RCC 7860 (cell line): Measurements from ENCODE around the gene ZNF33A.
"Not testable (repeated sequence)": the region's sequence is repeated elsewhere in the genome, so short reads cannot be mapped to it uniquely, and the experiment has no call there.

ENCODE experiments used
- DNase-seq: peaks from one replicate; pipeline ENCODE4 v3.0.0-alpha.2; 2015; ENCODE audit warnings: low spot score
- FAIRE-seq: peaks from 2 replicates; lab custom pipeline; 2012; peaks lifted over from hg19 to GRCh38; lab: Jason Lieb, UNC

The ZNF33A gene

DNA sequence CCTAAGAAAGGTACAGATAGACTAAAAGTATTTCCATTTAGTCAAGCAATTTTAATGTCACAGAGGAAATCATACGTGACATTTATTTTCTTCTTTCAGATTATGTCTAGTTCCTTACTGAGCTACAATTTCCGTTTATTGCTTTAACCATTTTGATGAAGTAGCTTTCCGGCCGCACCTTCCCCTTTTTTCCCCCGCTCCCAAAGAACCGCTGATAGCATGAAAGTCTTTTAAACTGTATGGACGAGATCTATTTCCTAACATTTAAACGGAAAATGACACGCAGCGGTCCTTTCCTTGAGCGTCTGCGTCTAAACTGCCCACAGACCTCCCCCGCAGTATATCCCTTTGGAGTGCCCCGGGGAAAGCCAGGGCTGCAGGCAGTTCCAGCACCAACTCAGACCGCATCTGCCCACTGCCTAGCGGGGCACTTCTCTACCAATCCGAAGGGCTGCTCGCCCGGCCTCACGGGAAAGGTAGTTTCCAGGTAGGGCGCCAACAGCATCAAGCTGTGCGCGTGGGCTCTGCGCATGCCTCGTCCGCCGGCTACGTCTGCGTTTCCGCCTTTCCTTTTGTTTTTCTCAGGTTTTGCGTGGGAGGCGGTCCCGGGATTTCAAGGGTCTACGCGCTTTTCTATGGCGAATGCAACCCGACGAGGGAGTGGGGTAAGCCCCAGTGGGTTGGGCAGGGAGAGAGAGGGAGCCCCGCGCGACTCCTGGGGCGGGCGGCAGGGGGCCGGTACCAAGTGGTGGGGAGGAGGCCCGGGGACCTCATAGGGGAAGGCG lies at the start of gene ZNF33A:
TSS of gene ZNF33A (plus strand) at position 557 of the 785 bp plus-strand sequence. CDS start 1,667 bp downstream, outside the sequence.
- FAIRE-seq (peak; percentile 80), DNase-seq (peak; percentile 93)

DNA sequence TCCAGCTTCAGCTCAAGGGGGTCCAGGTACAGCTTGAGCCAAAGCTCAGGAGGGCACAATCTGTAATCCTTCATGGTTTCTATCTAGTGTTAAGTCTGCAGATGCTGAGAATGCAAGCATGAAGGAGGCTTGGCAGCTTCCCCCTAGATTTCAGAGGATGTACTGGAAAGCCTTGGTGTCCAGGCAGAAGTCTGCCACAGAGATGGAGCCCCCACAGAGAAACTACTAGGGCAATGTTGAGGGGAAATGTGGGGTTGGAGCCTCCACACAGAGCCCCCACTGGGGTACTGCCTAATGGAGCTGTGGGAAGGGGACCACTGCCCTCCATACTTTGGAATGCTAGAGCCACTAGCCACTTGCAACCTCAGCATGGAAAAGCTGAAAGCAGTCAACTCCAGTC lies 45.5 kb upstream of the ZNF33A start:
- no peak for FAIRE-seq
- no peak for DNase-seq

DNA sequence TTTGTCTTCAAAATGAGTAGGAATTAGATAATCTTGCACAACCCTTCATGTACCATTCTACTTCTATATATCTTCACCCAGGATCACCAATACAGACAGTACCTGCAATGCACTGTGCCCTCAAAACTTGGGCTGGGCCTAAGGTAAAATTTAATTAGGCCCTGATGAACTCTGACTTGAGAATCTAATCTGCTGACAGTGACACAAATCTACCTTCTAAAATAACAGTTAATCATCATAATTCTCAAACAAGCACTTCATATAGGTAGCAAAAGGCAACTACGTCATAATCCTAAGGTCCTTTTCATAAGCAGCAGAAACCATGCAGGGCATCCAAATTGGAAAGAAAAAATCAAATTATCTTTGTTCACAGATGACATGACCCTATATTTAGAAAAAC lies 38.1 kb upstream of the ZNF33A start:
- DNase-seq: no peak
- FAIRE-seq: no peak

DNA sequence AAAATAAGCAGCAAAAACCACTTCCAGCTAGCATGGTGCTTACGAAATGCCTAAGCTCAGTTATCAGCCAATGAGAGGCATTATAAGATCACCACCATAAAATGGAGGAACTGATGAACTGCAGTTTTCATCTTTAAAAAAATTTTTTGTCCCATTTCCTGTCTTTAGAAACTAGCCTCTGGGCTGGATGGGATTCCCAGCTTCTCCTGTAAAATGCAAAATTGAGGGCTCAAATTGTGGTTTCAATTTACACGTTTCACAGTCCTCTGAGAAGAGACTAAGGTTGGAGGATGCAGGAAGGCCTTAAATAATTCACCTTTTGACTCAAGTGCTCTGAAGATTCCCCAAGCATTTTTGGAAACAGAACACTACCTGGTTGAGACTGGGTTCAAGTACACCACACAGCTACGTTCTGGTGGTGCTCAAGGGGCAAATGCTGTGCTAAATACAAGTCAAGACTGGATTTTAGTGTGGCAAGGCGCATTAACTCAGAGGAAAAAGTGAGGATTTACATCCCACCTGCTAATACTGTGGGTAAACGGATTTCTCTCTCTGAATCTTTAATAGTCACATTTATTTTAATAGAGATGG lies 35.0 kb upstream of the ZNF33A start:
- FAIRE-seq (no peak), DNase-seq (peak; percentile 5)

DNA sequence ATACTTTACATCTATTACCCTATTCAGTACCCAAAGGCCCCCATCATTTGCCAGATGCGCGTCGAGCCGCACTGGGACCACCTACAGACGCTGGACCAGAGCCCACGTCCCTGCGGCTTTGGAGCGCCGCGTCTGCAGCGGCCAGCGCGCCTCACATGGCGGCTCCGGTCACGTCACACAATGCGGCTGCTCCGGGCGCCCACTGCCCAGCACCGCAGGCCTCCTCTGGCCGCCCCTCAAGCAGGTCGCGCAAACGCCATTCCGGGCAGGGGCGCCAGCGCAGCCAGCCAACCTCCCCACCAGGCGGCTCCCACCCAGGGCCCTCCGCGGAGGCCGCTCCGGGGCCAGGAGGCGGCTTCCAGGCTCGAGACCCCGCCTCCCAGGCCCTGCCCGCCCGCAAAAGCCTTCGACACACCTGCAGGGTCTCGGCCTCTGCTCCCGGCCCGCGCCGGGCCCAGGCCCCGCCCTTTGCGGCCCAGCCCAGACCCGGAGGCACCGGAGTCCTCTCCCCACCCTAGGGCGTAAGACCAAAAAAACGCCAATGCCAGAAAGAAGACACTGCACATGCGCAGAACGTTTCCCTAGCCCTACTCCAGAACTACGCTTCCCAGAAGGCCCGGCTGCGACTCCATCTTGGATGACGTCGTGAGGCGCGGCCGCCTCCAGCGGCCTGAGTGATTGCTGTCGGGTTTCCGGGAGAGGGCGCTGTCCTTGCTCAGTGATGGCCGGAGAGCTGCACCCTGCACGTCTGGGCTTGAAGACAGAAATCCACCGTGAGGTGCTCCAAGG lies 34.2 kb upstream of the ZNF33A start, which contains the start of gene ZNF25:
TSS of gene ZNF25 (minus strand) at position 557 of the 789 bp plus-strand sequence. CDS start 4,925 bp downstream, outside the sequence.
- DNase-seq (peak; percentile 98), FAIRE-seq (peak; percentile 92)

DNA sequence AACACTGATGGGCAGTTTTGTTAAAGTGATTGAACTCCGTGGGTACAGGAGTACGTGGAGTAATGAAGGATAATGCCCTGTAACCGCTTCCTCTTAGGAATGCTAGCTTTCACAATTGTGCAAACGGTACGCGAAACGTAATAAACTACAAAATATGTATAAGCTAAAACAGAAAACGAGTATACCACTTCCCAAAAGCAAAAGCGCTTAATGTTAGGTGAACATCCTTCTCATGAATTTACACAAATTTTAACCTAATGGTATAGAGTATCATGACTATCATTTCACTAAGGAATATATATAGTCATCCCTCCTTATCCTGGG lies 33.6 kb upstream of the ZNF33A start:
- FAIRE-seq (no peak), DNase-seq (no peak)

DNA sequence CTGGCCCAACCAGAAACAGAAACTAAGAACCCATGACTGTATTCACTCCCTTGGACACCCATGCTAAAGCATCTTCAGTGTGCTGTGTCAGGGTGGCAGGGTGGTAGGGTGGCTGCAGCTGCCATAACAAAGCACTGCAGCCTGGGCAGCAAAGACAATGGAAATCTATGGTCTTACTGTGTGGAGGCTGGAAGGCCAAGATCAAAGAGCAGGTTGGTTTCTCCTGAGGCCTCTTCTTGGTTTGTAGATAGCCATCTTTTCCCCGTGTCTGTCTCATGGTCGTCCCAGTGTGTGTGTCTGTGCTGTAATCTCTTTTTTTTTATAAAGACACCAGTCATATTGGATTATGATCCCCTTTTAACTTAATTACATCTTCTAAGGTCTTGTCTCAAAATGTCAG lies 18.8 kb upstream of the ZNF33A start:
- no peak for DNase-seq
- FAIRE-seq: no peak

DNA sequence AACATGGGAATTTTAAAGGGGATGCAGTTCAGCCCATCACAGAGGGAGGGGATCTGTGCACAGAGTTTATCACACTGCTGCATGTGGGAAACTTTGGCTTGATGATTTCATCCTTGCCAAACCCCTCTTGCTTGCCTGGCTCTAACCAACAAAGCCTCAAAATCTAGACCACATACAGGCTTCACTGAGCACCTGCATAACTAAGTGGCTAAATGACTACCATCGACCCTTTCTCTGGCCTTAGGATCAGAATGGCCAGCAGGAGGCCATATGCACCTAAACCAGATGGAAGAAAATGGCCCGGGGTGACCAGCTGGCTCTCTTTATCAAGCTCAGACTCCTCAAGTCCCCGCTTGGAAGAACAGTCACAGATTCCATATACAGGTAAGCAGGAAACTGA lies 18.4 kb upstream of the ZNF33A start:
- DNase-seq (no peak), FAIRE-seq (no peak)

DNA sequence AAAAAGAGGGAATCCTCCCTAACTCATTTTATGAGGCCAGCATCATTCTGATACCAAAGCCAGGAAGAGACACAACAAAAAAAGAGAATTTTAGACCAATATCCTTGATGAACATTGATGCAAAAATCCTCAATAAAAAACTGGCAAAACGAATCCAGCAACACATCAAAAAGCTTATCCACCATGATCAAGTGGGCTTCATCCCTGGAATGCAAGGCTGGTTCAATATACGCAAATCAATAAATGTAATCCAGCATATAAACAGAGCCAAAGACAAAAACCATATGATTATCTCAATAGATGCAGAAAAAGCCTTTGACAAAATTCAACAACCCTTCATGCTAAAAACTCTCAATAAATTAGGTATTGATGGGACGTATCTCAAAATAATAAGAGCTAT lies 11.6 kb upstream of the ZNF33A start:
- not testable (repeated sequence) for FAIRE-seq, DNase-seq

DNA sequence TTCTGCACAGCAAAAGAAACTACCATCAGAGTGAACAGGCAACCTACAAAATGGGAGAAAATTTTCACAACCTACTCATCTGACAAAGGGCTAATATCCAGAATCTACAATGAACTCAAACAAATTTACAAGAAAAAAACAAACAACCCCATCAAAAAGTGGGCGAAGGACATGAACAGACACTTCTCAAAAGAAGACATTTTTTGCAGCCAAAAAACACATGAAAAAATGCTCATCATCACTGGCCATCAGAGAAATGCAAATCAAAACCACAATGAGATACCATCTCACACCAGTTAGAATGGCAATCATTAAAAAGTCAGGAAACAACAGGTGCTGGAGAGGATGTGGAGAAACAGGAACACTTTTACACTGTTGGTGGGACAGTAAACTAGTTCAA lies 10.0 kb upstream of the ZNF33A start:
- not testable (repeated sequence) for DNase-seq, FAIRE-seq

DNA sequence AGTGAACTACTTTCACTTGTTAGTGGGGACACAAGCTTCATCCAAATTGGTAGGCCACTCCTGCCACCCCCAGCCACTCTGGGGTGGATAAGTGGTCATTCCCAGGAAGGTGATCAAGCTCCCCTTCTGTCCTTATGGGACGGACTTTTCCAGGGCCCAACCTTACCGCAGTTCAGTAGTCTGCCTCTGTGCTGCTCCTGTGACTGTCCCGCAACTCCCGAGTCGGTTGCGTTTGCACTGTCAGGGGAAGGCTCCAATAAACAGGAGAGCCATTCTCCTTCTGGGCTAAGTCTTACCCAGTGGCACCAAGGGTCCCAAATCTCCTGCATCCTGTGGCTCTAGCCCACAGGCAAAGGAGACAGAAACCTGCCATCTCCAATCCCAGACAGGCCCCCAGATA lies 7.4 kb upstream of the ZNF33A start:
- DNase-seq (no peak), FAIRE-seq (no peak)

DNA sequence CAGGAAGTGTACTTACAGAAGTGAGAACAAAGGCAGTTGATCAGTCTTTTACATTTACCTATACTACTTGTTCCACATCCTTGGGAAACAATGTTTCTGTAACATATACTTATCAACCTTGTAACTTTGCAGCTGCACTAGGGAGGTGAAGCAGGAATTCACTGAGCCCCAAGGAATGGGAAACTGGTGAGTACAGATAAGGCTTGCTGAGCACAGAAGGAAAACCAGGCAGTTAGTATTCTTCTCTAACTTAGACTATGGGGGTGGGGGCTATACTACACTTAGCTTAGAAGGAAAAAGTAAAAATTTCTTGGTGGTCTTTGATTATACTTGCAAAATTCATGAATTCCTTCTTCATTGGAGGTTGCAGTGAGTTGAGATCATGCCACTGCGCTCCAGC lies 6.9 kb upstream of the ZNF33A start:
- no peak for FAIRE-seq
- DNase-seq: no peak

DNA sequence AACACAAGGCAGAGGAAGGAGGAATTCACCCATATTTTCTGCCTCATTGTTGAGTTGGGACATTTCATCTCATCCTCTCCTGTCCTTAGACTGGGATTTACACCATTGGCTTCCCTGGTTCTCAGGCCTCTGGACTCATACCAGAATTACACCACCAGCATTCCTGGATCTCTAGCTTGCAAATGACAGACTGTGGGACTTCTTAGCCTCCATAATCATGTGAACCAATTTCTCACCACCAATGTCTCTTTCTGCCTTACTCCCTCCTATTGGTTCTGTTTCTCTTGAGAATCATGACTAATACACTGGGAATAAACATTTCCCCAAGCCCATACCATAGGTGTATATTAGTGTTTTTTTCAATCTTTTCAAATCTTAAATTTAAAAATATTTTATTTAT lies 2.9 kb upstream of the ZNF33A start:
- no peak for FAIRE-seq

DNA sequence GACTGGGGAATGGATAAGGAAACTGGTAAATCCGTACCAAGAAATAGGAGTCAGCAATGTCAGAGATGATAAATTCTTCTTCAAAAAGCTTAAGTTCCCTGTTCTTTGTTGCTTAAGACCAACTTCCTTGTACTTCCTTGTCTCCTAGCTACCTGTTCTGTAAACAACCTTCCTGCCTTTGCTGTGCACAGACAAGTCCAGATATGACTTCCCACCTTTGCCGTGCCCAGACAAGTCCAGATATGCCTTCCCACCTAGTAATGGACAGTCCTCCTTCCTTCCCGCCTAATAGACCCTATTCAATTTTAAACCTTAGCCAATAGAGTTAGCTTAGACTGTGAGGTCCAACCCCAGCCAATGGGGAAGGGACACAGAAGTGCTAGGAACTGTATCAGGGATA lies 2.5 kb upstream of the ZNF33A start:
- DNase-seq (no peak), FAIRE-seq (no peak)

More for the DNA sequence above, 2.9 kb upstream of the ZNF33A start:
- no peak for DNase-seq

DNA sequence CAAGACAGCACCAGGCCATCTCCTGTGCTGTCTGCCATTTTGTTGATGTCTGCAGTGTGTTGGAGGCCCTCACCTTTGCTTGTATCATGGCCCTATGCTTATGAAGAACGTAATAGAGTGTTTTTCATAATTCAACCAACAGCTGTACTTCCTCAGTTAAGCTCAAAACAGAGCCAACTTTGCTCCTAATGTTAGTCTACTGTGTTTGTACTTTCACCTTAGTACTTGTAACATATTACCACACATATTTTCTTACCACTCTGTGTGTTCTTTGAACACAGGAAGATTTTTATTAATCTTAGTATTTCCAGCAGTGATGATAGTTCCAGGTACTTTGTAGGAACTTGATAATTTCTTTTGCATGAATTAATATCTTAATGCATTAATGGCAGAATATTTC lies 5.9 kb downstream of the ZNF33A start:
- FAIRE-seq: no peak
- DNase-seq: no peak

DNA sequence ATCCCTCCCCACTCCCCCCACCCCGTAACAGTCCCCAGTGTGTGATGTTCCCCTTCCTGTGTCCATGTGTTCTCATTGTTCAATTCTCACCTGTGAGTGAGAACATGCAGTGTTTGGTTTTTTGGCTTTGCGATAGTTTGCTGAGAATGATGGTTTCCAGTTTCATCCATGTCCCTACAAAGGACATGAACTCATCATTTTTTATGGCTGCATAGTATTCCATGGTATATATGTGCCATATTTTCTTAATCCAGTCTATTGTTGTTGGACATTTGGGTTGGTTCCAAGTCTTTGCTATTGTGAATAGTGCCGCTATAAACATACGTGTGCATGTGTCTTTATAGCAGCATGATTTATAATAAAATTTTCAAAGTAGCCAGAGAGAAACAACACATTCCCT lies 8.6 kb downstream of the ZNF33A start:
- DNase-seq, FAIRE-seq: not testable (repeated sequence)

DNA sequence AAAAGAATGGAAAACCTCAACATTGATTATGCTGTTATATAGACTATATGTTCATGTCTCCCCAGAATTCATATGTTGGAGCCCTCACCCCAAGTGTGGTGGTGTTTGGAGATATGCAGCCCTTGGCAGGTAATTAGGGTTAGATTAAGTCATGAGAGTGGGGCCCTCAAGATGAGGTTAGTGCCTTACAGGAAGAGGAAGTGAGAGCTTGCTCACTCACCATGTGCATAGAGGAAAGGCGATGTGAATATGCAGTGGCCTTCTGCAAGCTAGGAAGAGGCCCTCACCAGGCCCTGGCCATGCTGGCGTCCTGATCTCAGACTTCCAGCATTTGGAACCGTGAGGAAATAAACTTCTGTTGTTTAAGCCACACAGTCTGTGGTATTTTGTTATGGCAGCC lies 14.8 kb downstream of the ZNF33A start:
- no peak for DNase-seq
- FAIRE-seq: no peak

DNA sequence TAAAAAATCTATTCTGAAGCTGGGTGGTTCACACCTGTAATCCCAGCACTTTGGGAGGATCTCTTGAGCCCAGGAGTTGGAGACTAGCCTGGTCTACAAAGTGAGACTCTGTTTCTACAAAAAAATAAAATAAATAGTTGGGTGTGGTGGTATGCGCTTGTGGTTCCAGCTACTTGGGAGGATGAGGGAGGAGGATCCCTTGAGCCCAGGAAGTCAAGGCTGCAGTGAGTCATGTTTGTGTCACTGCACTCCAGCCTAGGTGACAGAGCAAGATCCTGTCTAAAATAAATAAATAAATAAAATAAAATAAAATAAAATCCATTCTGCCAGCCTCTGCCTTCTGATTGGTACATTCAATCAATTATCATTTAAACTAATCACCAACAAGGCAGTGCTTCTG lies 17.5 kb downstream of the ZNF33A start:
- FAIRE-seq: no peak
- peak; percentile 31 for DNase-seq

DNA sequence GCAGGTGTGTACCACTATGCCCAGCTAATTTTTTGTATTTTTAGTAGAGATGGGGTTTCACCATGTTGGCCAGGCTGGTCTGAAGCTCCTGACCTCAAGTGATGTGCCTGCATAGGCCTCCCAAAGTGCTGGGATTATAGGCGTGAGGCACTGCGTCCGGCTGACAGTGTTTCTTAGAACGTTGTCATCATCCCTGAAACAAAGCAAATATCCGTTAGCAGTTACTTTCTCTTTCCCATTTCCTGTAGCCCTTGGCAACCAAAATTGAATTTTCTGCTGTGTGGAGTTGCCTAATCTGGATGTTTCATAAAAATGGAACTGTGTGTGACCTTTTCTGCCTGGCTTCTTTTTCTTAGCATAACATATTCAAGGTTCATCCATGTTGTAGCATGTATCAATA lies 22.4 kb downstream of the ZNF33A start:
- FAIRE-seq: no peak
- no peak for DNase-seq

DNA sequence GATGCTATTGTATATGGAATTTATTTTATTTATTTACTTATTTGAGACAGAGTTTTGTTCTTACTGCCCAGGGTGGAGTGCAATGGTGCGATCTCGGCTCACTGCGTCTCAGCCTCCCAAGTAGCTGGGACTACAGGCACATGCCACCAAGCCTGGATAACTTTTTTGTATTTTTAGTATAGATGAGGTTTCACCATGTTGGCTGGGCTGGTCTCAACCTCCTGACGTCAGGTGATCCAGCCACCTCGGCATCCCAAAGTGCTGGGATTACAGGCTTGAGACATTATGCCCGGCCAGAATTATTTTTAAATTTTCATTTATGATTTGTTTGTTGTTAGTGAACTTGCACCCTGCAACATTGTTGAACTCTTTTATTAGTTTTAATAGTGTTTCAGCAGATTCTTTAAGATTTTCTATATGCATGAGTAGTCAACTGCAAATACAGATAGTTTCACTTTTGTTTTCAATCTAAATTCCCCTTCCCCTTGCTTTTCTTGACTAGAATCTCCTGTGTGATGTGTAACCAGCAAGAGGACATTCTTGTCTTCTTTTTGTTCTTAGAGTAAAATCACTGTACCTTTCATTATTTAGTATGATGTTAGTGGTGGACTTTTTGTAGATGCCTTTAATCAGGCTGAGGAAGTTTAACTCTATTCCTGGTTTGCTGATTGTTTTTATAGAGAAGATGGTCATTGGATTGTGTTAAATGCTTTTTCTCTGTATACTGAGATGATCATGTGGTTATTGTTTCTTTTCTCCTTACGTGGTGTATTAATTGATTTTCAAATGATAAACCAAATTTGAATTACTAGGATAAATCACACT lies 27.8 kb downstream of the ZNF33A start:
- FAIRE-seq: peak; percentile 78
- DNase-seq: no peak

DNA sequence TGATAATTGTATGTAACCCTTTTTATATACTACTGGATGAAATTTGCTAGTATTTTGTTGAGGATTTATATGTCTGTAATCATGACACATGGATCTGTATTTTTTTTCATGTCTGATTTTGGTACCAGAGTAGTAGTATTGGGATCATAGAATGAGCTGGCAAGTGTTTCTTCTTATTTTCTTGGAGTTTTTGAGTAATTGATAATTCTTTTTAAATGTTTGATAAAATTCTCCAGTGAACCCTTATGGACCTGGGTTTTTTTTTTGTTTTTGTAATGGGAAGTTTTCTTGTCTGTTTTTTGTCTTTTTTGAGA lies 28.4 kb downstream of the ZNF33A start:
- no peak for FAIRE-seq
- DNase-seq: no peak
